Sigmoid colon (tissue), 4 donors: Measurements from ENCODE around the gene KRTAP22-2.

Experiments
- EP300 ChIP-seq, 4 donors: sonication (generic); formaldehyde crosslinking; IDR thresholded peaks; one replicate each; pipeline ENCODE4 v1.6.1; 2017; ENCODE audit warnings: antibody characterized with exemption in 4 of 4
- POLR2A ChIP-seq, 2 donors: fragments of 450-650 bp; IDR thresholded peaks; one replicate each; pipeline ENCODE4 v1.6.1; 2016; ENCODE audit warnings: antibody characterized with exemption in 2 of 2, mild to moderate bottlenecking in 2 of 2, moderate library complexity in 2 of 2
- POLR2AphosphoS5 ChIP-seq, 4 donors: sonication (generic); formaldehyde crosslinking; IDR thresholded peaks; one replicate each; pipeline ENCODE4 v1.6.1; 2017; ENCODE audit warnings: antibody characterized with exemption in 4 of 4
- TF ChIP-seq, protein P1 (sequence below), 4 experiments: fragments of 450-650 bp in 3 of 4; fragments of 200-600 bp in 1 of 4; IDR thresholded peaks; one replicate each; pipeline ENCODE4 v1.5.1; 2016 to 2019; ENCODE audit warnings: antibody characterized with exemption in 4 of 4, mild to moderate bottlenecking in 3 of 4, moderate library complexity in 2 of 4

DNA sequence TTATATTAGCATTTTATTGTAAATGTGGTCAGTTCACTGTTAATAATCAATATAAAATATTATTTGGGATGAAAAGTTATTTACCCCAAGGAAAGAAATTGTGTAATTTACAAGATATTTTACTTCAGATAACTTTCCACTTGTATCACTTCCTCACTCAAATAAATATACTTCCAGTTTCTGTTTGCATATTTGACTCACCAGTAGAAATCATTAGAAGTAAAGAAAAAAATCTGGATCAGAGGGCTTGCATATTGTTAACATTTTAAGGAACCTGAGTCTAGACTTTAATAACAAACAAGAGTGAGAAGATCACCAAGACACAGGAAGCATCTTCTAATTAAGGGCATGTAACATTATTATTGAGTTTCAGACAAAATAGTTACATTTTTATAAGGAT is 29.9 kb upstream of the KRTAP22-2 start:
- no peak for TF ChIP-seq POLR2A (IDR thresholded peaks at IDR 0.05)
- TF ChIP-seq, protein P1, sequence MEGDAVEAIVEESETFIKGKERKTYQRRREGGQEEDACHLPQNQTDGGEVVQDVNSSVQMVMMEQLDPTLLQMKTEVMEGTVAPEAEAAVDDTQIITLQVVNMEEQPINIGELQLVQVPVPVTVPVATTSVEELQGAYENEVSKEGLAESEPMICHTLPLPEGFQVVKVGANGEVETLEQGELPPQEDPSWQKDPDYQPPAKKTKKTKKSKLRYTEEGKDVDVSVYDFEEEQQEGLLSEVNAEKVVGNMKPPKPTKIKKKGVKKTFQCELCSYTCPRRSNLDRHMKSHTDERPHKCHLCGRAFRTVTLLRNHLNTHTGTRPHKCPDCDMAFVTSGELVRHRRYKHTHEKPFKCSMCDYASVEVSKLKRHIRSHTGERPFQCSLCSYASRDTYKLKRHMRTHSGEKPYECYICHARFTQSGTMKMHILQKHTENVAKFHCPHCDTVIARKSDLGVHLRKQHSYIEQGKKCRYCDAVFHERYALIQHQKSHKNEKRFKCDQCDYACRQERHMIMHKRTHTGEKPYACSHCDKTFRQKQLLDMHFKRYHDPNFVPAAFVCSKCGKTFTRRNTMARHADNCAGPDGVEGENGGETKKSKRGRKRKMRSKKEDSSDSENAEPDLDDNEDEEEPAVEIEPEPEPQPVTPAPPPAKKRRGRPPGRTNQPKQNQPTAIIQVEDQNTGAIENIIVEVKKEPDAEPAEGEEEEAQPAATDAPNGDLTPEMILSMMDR (IDR thresholded peaks at IDR 0.05) = no peak
- no peak for TF ChIP-seq EP300 (IDR thresholded peaks at IDR 0.05)
- TF ChIP-seq POLR2AphosphoS5 (IDR thresholded peaks at IDR 0.05) = no peak
